ENCODE data around the gene ADAM8.
"Not testable (repeated sequence)": the region's sequence is repeated elsewhere in the genome, so short reads cannot be mapped to it uniquely, and the experiment has no call there.

Gene ADAM8

GRCh38 chr10:133276435-133277201 lies at the start of gene ADAM8:
ADAM8 (minus strand) TSS chr10:133276868; CDS start chr10:133276817, 51 bp downstream.
- DNase-seq: no peak

DNA sequence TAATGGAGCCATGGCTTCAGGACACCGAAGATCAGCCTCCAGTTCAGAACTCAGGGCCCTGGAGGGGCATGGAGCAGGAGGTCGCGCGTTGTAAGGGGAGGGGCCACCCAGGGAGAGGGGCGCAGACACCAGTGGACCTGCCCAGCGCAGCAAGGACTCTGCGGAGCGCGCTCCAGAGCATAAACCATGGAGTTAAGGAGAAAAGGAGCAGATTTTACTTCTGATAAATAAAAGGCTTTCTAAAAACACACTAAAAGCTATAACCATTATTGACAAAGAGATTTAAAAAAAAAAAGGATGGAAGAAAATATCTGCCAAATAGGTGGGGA lies 49.5 kb upstream of the ADAM8 start:
- no peak for DNase-seq

GRCh38 chr10:133325440-133326222 lies 49.0 kb upstream of the ADAM8 start:
- no peak for DNase-seq

- DNase-seq: no peak
Observed at GRCh38 chr10:133324857-133325260, 48.2 kb upstream of the ADAM8 start.

DNA sequence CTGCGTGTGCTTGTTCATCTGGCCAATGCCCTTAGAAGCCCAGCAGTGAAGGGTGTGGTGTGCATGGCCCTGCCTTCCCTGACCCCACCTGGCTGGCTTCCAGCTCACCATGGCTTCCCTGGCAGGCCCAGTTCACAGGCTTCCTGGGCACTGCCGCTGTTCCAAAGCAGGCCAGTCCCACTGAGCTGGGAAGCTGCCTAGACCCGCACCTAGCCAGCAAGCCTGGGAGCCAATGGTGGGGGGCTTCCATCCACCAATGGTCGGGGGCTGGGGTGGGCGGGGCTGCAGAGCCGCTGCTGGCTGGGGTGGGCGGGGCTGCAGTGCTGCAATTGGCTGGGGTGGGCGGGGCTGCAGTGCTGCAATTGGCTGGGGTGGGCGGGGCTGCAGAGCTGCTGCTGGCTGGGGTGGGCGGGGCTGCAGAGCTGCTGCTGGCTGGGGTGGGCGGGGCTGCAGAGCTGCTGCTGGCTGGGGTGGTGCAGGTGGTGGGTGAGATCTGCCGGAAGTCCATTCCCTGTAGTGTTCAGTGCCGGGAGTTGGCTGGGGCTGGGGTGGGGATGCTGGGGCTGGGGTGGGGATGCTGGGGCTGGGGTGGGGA lies 47.6 kb upstream of the ADAM8 start:
- no peak for DNase-seq

DNA sequence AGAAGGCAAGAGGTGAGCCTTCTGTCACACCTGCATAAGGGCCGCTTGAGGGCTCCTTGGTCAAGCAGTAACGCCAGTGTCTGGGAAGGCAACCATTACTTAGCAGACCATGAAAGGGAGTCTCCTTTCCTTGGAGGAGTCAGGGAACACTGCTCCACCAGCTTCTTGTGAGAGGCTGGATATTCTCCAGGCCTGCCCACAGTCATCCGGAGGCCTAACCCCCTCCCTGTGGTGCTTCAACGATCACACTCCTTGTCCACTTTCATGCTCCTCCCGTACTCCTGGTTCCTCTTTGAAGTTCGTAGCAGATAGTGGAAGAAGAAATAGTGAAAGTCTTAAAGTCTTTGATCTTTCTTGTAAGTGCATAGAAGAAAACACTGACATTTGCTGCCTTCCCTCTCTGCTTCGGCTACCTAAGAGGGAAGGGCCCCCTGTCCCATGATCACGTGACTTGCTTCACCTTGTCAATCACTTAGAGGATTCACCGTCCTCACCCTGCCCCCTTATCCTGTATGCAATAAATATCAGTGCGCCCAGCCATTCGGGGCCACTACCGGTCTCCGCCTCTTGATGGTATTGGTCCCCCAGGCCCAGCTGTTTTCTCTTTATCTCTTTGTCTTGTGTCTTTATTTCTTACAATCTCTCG lies 45.5 kb upstream of the ADAM8 start:
- not testable (repeated sequence) for DNase-seq

DNA sequence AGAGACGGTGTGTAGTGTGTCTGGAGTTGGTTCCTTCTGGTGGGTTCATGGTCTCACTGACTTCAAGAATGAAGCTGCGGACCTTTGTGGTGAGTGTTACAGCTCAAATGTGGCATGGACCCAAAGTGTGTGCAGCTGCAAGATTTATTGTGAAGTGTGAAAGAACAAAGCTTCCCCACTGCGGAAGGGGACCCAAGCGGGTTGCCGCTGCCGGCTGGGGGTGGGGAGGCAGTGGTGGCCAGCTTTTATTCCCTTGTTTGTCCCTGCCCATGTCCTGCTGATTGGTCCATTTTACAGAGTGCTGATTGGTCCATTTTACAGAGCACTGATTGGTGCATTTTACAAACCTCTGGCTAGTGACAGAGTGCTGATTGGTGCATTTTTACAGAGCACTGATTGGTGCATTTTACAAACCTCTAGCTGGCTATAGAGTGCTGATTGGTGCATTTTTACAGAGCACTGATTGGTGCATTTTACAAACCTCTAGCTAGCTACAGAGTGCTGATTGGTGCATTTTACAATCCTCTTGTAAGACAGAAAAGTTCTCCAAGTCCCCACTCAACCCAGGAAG lies 44.3 kb upstream of the ADAM8 start:
- not testable (repeated sequence) for DNase-seq

- no peak for DNase-seq
Observed at GRCh38 chr10:133318494-133319127, 41.9 kb upstream of the ADAM8 start.

DNA sequence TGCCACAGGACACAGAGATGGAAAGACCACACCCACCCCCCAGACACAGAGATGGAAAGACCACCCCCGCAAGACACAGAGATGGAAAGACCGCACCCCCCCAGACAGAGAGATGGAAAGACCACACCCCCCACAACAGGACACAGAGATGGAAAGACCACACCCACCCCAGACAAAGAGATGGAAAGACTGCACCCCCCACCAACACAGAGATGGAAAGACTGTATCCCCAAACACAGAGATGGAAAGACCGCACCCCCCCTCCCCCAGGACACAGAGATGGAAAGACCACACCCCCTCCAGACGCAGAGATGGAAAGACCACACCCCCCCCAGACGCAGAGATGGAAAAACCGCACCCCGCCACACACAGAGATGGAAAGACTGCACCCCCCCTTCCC lies 40.1 kb upstream of the ADAM8 start:
- no peak for DNase-seq

DNA sequence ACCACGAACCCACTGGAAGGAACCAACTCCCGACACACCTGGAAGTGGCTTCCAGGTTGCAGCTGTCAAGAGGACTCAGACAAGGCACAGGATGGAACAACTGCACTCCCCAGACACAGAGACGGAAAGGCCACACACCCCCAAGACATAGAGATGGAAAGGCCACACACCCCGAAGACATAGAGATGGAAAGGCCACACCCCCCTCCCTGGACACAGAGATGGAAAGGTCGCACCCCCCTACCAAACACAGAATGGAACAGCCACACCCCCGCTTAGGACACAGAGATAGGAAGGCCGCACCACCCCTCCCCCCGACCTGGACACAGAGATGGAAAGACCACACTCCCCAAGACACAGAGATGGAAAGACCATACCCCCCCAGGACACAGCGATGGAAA lies 39.6 kb upstream of the ADAM8 start:
- no peak for DNase-seq

DNA sequence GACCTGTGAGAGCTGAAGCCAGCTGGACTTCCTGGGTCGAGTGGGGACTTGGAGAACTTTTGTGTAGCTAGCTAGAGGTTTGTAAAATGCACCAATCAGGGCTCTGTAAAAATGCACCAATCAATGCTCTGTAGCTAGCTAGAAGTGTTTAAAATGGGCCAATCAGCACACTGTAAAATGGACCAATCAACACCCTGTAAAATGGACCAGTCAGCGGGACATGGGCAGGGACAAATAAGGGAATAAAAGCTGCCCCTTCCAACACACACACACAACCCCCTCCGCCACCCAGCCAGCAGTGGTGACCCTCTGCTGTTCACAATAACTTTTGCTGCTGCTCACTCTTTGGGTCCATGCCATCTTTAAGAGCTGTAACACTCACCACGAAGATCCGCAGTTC lies 39.2 kb upstream of the ADAM8 start:
- DNase-seq: no peak

DNA sequence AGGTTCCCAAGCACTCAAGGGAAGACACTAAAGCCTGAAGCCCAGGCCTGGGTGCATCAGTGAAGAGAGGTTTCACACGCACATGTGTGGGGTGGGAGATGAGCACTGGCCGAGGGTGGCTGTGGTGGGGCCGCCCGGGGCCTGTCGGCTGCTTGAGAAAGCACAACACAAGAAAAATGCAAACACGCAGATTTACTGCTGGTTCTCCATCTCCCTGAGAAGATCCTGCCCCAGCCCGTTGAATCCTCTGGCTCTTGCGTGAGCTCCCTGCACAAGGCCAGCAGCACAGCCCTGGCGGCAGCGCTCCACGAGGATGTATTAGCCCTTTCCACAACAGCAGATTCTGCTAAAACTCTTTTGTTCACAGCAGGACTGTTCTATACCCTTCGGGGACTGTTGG lies 38.2 kb upstream of the ADAM8 start:
- no peak for DNase-seq

DNA sequence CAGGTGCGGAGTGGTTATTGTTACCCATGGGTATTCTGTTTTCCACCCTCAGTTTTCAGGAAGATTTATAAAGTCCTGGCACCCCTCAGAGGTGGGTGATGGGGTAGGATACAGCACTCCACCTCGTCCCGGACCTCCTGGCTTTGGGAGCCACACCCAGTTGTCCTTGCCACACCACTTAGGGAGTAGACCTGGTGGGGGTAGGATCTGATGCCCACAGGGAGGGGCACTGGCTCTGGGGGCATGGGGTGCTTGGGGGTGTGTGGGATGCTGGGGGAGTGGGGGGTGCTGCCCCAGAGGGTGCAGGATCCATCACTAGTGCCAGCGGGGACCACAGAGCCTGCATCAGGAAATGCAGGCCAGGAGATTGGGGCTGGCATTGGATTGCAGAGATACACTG lies 36.5 kb upstream of the ADAM8 start:
- DNase-seq: no peak

DNA sequence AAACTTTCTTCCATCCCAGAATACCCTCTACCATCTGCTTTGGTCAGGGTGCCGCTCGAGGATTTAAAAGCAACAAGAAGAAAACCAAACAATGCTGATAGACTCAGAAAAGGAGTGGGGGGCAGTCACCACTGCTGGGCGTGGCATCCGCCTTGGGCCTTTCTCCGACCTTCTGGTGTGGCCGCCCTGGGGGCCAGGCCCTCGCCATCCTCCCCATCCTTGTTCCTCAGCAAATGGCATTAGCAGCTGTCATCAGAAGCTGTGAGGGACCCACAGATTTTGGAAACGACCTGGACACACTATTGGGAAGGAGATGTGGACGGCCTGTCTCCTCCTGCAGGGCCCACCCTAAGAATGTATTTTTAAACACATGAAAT lies 36.1 kb upstream of the ADAM8 start:
- no peak for DNase-seq

- no peak for DNase-seq
Observed at GRCh38 chr10:133312016-133312768, 35.5 kb upstream of the ADAM8 start.

DNA sequence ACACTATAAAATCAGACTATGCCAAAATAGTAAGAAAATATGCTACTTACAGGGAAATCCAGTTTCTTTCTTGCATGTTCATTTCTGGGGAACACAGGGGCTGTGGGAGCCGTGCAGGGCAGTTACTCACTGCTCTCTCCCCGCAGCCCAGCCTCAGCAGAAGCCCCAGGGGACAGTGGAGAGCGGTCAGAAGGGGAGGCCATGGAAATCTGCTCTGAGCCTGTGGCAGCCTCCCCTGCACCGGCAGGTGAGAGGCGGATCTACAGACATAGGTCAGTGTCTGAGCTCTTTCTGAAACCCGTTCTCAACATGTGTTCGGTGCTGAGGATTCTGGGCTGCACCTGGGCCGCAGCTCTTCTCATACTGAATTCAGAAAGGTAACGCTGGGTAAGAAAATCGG lies 34.9 kb upstream of the ADAM8 start:
- DNase-seq: no peak

DNA sequence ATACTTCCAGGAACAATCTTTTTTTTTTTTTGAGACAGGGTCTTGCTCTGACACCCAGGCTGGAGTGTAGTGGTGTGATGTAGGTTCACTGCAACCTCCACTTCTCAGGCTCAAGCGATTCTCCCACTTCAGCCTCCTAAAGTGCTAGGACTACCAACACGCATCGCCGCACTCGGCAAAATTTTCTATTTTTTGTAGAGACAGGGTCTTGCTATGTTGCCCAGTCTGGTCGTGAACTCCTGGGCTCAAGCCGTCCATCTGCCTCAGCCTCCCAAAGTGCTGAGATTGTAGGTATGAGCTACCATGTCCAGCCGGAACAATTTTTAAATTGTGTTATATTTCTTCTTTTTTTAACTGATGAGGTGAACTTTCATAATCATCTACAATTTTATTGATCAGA lies 34.1 kb upstream of the ADAM8 start:
- no peak for DNase-seq

GRCh38 chr10:133310399-133310755 lies 33.7 kb upstream of the ADAM8 start:
- DNase-seq: no peak

DNA sequence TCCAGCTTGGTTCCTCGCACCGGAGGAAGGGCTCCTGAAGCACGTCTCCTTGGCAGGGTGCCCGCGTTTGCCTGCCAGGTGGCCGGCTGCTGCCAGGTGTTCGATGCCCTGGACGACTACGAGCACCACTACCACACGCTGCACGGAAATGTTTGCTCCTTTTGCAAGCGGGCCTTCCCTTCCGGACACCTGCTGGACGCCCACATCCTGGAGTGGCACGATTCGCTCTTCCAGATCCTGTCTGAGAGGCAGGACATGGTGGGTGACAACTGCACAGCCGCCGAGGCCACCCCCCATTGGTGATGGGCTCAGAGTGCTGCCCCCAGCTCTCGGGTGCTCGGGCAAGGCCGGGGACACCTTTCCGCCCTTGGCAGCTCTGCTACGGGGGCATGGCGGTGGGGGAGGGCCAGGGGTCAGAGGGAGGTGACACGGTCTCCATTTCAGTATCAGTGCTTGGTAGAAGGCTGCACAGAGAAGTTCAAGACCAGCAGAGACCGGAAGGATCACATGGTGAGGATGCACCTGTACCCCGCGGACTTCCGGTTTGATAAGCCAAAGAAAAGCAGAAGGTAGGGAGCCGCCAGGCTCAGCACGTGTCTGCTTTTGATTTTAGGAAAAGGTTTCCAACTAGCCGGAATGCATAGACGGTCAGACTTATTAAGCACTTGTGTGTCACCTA lies 33.2 kb upstream of the ADAM8 start:
- DNase-seq: no peak

DNA sequence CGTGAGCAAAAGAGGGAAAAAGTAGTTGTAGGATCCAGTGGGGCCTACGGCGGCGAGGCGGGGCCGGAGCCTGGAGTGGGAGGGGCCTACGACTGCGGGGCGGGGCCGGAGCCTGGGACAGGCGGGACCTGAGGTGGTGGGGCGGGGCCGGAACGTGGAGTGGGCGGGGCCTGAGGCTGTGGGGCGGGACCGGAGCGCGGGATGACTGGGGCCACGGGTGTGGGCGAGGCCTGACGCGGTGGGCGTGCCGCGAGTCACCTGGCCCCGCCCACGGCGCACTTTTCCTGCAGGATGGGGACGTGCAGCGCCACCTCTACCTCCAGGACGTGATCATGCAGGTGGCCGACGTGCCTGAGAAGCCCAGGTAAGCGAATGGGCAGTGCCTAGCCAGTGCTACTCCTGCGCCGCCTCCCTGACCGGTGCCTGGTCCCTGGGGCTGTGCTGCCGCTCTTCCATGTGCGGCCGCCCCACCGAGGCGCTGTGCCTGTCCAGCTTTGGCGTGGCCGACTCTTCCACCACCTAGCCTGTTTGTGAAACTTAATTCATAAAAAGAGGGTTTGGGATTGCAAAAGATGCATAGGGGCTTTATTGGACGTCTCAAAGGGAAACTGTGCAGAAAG lies 32.5 kb upstream of the ADAM8 start:
- DNase-seq: peak; percentile 19
